H1 (cell line): ENCODE results near the gene STAM.

Experiments used
- BCL11A ChIP-seq, 2 experiments: IDR thresholded peaks; one replicate each; pipeline ENCODE4 v1.6.1; 2011; ENCODE audit warnings: low read depth in 2 of 2, low read length in 2 of 2, mild to moderate bottlenecking in 2 of 2
- POLR2A ChIP-seq, 2 experiments: IDR thresholded peaks; 1 replicate in 1 of 2; 2 replicates in 1 of 2; pipeline ENCODE4 v1.6.1; 2011; ENCODE audit warnings: low read depth in 2 of 2, low read length in 2 of 2, mild to moderate bottlenecking in 2 of 2; ENCODE audit errors: control extremely low read depth in 1 of 2
- RAD21 ChIP-seq, 2 experiments: IDR thresholded peaks in 1 of 2; conservative IDR thresholded peaks in 1 of 2; 2 replicates each; pipeline ENCODE4 v1.6.1; 2011; ENCODE audit warnings: low read depth in 2 of 2, low read length in 2 of 2, improper control_type of control experiment in 1 of 2, inconsistent platforms in 1 of 2, mild to moderate bottlenecking in 1 of 2, moderate library complexity in 1 of 2
- SP1 ChIP-seq: IDR thresholded peaks from 2 replicates; pipeline ENCODE4 v1.6.1; 2011; ENCODE audit warnings: low read depth, low read length
- TAF1 ChIP-seq: IDR thresholded peaks from 2 replicates; pipeline ENCODE4 v1.6.1; 2011; ENCODE audit warnings: mild to moderate bottlenecking, low read depth, low read length
- TF ChIP-seq, protein P1 (sequence below), 3 experiments: IDR thresholded peaks; 1 replicate in 2 of 3; 2 replicates in 1 of 3; pipeline versions ENCODE4 v1.5.1 to v1.6.1; 2011; ENCODE audit warnings: low read length in 3 of 3, mild to moderate bottlenecking in 3 of 3, inconsistent platforms in 2 of 3, low read depth in 1 of 3, moderate library complexity in 1 of 3; ENCODE audit not compliant: insufficient read depth in 1 of 3; ENCODE audit errors: control extremely low read depth in 1 of 3

GRCh38 chr10:17661510-17661909 is 17.6 kb downstream of the STAM start:
- TF ChIP-seq, protein P1, sequence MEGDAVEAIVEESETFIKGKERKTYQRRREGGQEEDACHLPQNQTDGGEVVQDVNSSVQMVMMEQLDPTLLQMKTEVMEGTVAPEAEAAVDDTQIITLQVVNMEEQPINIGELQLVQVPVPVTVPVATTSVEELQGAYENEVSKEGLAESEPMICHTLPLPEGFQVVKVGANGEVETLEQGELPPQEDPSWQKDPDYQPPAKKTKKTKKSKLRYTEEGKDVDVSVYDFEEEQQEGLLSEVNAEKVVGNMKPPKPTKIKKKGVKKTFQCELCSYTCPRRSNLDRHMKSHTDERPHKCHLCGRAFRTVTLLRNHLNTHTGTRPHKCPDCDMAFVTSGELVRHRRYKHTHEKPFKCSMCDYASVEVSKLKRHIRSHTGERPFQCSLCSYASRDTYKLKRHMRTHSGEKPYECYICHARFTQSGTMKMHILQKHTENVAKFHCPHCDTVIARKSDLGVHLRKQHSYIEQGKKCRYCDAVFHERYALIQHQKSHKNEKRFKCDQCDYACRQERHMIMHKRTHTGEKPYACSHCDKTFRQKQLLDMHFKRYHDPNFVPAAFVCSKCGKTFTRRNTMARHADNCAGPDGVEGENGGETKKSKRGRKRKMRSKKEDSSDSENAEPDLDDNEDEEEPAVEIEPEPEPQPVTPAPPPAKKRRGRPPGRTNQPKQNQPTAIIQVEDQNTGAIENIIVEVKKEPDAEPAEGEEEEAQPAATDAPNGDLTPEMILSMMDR (IDR thresholded peaks at IDR 0.05; ENCODE audit: control extremely low read depth in 1 of 3, insufficient read depth in 1 of 3, low read depth in 1 of 3, low read length in 3 of 3): no peak
- TF ChIP-seq SP1 (no peak), POLR2A (IDR thresholded peaks at IDR 0.05; ENCODE audit: control extremely low read depth in 1 of 2, low read depth in 2 of 2, low read length in 2 of 2) (no peak), TAF1 (no peak), RAD21 (IDR thresholded peaks at IDR 0.05 in 1 of 2, conservative IDR thresholded peaks at IDR 0.05 in 1 of 2; ENCODE audit: low read depth in 2 of 2, low read length in 2 of 2) (no peak), BCL11A (IDR thresholded peaks at IDR 0.05; ENCODE audit: low read depth in 2 of 2, low read length in 2 of 2) (no peak)
